T1000 (cell line): ENCODE measurements around the gene PEX26.
"Not testable (repeated sequence)": the region's sequence is repeated elsewhere in the genome, so short reads cannot be mapped to it uniquely, and the experiment has no call there.

Source experiments
- DNase-seq: peaks from one replicate; lab custom pipeline; 2025; ENCODE audit warnings: mixed read lengths; lab: John Stamatoyannopoulos, UW

PEX26 gene

GRCh38 chr22:18119409-18120110 is 41.8 kb downstream of the PEX26 start:
- DNase-seq: no peak

DNA sequence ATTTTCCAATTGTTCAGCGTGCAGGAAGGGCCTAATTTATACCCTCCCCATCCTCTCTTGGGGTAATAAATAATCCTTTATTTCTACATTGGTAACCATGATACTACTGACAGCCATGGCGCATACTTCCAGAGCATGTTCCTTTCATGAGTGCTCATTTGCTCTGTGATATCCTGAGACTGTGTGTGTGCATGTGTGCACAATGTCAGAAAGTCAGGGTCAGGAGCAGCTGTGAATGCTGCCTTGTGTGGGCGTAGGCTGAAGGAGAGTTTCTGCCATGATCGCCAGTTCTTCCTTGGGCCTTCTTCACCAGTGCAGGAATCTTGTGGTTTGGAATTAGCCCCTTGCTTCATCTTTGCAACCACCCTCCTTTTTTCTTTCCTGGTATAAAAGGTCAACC is 43.1 kb downstream of the PEX26 start:
- no peak for DNase-seq

DNA sequence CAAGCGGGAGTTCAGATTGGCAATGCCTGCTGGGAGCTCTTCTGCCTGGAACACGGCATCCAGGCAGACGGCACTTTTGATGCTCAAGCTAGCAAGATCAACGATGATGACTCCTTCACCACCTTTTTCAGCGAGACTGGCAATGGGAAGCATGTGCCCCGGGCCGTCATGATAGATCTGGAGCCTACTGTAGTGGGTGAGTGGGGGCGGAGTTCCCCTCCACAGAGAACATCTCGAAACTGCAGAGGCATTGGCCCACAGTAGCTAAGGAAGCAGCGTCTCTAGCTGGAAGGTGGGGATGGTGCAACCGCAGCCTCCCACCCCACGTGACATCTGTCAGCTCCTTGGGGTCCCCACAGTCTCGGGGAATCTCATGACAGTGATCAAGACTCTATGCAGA is 43.7 kb downstream of the PEX26 start:
- no peak for DNase-seq

GRCh38 chr22:18121954-18122554 is 44.3 kb downstream of the PEX26 start:
- no peak for DNase-seq

DNA sequence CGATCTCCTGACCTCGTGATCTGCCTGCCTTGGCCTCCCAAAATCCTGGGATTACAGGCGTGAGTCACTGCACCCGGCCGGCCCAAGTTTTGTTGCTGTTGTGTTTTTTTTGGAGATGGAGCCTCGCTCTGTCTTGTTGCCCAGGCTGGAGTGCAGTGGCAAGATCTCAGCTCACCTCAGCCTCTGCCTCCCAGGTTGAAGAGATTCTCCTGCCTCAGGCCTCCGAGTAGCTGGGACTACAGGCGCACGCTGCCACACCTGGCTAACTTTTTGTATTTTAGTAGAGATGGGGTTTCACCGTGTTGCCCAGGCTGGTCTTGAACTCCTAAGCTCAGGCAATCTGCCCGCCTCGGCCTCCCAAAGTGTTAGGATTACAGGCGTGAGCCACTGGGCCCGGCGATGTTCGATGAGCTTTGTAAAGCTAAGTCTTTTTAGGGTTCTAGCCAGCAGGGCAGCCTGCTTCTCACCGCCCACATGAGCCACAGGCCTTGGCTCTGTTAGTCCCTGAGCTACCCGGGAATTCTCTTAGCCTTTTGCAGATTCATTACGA is 45.8 kb downstream of the PEX26 start:
- not testable (repeated sequence) for DNase-seq

DNA sequence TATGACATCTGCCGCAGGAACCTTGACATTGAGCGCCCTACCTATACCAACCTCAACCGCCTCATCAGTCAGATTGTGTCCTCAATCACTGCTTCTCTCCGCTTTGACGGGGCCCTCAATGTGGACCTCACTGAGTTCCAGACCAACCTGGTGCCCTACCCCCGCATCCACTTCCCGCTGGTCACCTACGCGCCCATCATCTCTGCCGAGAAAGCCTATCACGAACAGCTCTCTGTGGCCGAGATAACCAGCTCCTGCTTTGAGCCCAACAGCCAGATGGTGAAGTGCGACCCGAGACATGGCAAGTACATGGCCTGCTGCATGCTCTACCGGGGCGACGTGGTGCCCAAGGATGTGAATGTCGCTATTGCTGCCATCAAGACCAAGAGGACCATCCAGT is 48.8 kb downstream of the PEX26 start:
- no peak for DNase-seq

GRCh38 chr22:18130018-18130417 is 52.2 kb downstream of the PEX26 start:
- DNase-seq: no peak

DNA sequence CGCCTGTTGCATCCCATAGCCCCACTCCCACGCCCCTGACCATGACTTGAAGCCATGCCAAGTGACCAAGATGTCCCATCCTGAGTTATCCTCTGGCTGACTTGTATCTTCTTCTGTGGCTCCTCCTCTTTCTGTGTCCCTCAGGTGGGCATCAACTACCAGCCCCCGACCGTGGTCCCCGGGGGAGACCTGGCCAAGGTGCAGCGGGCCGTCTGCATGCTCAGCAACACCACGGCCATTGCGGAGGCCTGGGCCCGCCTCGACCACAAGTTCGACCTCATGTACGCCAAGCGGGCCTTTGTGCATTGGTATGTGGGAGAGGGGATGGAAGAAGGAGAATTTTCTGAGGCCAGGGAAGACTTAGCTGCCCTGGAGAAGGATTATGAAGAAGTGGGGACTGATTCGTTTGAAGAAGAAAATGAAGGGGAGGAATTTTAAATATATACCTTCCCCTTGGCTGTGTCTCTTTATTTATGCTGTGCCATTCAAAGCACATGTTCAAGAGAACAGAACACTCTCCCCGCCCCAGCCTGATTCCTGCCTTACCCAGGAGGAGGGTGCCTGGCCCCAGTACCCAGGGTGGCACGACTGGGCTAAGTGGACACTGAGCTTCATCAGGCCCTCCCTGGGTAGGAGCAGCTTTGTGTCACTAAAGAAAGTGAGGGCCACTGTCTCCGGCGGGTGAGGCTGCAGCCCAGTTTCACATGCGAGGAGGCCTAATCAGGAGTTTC is 53.1 kb downstream of the PEX26 start:
- no peak for DNase-seq

DNA sequence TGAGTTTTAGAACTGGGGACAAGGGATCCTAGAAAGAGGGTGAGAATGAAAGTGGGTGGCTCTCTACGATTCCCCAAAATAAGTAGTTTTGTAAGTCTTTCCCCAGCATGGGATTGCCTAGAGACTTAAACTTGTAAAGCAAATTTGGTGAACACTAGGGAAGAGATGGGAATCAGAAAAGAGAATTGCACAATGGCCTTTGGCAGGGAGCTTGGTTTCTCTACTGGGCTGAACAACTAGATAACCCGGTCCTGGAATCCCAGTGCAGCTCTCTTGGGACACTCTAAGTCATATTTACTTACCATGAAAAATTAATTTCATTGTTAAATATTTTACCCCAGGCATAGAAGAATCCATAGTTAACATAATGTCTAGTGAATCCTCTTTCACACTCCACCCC is 55.7 kb downstream of the PEX26 start:
- DNase-seq: no peak

DNA sequence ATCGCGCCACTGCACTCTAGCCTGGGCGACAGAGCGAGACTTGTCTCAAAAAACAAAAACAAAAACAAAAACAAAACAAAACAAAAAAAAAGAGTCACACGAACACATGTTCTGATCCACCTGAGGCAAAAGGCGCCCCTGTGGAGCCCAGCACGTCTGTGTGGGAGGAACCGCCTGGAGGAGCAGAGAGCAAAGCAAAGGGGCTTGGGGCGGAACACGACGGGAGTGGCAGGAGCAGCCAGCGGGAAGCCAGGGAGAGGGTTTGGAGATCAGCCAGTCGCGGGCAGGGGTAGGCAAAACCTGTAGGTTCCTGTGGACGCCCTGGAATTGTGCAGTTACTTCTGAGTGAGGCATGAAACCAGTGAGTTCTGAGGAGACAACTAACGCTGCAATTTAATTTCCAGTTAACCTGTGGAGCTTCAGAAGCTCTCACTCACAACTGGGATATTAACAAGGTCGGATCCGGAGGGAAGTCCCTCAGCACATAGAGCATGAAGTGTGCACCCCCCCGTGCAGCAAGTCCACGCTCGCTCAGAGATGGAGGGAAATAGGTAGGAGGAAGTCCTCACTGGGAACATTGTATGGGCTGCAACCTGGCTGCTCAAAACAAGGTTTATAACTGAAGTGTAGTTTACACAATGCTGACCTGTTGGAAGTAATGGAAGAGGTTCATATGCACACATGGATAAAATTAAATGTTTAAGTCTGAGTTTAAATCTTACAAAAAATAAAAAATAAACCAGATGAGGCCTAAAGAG is 59.0 kb downstream of the PEX26 start:
- DNase-seq: no peak

DNA sequence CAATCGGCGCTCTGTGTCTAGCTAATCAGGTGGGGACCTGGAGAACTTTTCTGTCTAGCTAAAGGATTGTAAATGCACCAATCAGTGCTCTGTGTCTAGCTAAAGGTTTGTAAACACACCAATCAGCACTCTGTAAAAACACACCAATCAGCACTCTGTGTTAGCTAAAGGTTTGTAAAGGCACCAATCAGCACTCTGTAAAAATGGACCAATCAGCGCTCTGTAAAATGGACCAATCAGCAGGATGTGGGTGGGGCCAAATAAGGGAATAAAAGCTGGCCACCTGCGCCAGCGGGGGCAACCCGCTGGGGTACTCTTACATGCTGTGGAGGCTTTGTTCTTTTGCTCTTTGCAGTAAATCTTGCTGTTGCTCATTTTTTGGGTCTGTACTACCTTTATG is 63.2 kb downstream of the PEX26 start:
- not testable (repeated sequence) for DNase-seq

DNA sequence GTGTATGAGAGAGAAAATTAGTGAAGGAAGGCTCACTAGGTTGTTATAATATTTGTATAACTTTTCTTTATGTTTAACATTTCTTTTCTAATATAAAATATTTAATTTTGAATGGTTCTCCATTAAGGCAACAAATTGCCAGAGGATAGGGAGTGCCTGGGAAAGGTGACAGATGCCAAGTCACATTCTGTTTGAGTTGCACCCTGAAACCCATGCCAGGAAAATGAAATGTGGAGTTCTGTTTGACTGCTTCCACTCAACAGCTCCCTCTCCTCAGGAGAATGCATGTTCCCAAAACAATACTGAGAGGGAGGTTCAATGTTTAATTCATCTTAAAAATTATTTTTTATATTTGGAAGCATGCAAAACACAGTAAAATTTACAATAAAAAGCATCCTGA is 66.3 kb downstream of the PEX26 start:
- DNase-seq: no peak

- no peak for DNase-seq
Observed at GRCh38 chr22:18145676-18146388, 68.0 kb downstream of the PEX26 start.

DNA sequence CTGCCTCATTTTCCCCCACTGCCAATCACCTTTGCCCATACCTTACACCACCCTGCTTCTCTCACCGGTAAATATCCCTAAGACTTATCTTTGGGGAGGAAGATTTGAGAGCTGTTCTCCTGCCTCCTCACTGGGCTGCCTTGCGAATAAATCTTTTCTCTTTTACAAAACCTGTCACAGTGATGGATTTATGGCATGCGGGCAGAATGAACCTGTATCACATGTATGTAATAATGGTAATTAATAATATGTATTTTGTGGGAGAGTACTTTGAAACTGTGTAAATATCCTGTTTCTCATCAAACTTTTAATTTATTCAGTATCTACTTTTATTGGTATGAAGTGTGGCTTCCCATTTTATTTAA is 68.6 kb downstream of the PEX26 start:
- no peak for DNase-seq

DNA sequence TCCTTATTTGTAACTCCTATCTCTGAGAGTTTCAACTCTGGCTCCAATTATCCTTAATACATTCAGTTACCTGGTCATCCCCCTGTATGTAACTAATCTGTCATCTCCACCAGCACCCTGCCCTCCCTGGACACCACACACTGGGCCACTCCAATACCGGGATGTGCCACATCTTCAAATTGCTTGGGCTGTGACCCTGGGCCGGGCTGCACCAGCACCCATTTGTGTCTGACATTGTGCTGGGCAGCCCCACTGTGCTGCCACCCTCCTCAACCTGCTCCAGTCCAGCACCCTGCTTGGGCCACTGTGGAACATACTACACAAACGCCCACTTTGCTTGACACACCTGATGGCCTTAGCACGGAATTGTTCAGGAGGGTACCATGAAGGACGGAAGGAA is 70.0 kb downstream of the PEX26 start:
- DNase-seq: no peak

- DNase-seq: no peak
Observed at GRCh38 chr22:18148293-18148965, 70.6 kb downstream of the PEX26 start.

GRCh38 chr22:18152519-18152918 is 74.7 kb downstream of the PEX26 start:
- DNase-seq: no peak

- DNase-seq: no peak
Observed at GRCh38 chr22:18154821-18155390, 77.1 kb downstream of the PEX26 start.
